NCI-H524 treated with DMSO at 0.1 percent for 48 hours (cell line): Measurements from ENCODE around the gene PPT2.
"Not testable (repeated sequence)": the region's sequence is repeated elsewhere in the genome, so short reads cannot be mapped to it uniquely, and the experiment has no call there.

Experiments used
- DNase-seq: peaks from one replicate; lab custom pipeline; 2025; lab: John Stamatoyannopoulos, UW

PPT2 gene

DNA sequence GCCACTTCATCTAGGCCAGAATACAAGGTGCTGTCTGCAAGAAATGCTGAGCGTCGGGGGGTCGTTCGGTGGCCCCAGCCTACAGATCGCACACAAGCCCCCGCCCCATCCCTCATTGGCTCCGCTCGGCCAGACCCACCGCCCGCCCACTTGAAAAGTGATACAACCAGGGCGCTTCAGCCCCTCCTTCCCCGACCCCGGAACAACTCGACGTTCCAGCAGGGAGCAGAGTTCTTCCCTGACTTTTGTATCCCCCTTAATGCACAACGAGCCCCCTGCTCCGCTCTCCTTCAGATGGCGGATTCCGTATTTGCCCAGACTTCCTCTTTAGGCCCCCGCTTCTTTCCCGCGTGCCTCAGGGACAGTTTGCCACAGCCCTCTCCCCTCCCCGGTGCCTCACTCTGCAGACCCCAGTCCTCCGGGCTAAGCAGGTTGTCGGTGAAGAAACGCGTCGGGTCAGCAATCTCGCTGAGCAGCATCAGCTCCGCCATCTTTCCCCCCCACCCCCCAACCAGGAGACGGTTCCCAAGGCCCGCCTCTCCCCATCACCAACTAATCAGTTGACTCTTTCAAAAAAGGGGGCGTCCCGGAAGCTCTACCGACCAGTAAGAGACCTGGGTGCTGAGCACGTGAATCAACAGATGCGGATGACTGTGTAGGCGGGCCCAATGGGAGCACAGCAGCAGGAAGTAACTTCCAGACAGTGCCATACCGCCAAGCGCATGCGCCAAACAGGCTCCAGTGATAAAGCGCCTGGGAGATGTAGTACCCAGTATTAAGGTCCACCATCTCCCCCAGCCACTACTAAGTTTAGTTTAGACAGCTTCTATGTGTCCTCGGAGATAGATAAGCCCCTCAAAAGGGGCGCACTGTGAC is 26.0 kb upstream of the PPT2 start, which contains the start of gene ATF6B:
ATF6B (minus strand) TSS at position 530 of the 876 bp plus-strand sequence; CDS start at position 491, 39 bp downstream.
- DNase-seq: peak; percentile 95

DNA sequence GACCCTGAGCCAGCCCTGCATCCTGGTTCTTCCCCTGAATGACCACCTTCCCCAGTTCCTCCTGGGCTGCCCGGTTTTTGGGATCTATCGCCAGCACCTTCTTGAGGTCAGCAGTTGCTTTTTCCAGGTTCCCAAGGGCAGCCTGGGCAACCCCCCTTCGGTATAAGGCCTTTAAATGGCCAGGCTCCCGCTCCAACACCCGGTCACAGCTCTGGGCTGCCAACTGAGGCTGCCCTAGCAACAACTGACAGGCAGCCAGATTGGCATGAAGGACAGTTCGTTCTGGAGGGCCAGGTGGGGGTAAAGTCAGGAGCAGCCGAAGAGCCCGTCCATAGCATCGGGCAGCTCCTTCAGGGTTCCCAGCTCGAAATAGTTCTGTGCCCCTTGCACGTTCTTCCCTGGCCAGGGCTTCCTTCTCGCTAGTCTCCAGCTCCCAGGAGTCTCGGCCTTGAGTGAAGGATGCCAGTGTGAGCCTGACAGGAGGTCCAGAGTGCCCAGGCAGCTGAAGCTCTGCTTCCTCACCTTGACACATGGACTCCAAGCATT is 25.1 kb upstream of the PPT2 start:
- DNase-seq: no peak

DNA sequence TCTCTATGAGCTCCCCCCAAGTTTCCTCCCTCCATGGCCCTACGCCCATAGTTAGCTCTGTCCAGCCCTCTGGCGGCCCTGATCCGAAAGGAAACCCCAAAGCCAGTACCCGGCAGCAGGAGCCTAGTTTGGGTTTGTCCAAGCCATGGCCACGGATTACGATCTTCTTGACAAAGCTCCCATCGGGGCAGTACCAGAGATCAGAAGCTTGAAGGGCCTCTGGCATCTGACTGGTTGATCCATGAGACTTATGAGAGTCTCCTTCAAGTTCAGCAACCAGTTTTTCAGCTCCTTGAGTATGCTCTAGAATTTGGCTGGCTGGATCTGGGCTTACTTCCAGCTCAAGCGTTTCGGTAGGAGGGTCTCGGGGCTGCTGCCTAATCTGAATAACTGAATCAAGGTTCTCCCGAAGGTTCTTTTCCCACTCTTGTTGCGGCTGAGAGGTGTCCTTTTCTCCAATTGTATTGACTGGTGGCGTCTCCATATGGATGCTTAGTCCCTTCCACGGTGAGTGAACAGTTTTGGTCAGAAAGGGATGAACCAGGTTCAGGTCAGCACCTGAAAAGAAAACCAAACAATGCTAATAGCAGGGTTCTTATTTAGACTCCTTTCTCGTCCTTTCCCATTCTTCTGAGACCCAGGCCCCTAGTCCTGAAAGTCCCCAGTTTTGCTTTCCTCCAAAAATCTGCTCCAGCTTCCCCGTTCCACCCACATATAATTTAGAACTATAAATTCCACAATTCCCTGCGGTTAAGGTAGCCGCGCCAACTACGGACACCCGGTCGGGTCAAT is 24.4 kb upstream of the PPT2 start:
- DNase-seq: no peak

DNA sequence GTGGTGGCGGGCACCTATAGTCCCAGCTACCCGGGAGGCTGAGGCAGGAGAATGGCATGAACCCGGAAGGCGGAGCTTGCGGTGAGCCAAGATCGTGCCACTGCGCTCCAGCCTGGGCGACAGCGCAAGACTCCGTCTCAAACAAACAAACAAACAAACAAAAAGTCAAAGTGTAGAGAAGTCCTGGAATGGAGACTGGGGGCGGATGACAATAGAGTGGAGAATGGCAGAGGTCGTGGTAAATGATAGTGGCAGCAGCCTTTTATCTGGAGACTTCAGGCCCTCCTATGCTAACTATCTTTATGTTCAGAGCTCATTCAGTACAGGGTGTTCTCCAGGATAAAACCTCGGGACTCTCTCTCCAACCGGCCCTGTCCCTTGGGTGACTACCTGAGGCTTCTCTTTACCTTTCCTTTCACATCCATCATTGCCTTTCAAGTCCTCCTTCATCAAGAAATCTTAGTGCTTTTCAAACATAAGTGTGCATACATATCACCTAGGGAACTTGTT is 22.4 kb upstream of the PPT2 start:
- DNase-seq: no peak

DNA sequence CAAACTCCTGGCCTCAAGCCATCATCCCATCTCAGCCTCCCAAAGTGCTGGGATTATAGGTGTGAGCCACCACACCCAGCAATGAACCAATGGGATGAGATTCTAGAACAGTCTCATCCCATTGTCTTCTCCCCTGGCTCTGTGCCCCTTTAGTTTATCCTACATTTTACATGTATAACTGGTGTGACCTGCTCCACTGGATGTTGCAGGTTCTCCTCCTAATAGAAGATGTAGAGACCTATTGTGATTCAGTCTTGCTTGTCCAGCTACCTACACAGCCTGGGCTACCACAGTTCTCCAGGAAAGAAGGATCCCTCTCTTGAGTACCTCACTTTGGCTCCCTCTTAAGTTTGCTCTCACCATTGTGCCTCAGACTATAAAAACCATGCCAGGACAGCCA is 21.8 kb upstream of the PPT2 start:
- no peak for DNase-seq

DNA sequence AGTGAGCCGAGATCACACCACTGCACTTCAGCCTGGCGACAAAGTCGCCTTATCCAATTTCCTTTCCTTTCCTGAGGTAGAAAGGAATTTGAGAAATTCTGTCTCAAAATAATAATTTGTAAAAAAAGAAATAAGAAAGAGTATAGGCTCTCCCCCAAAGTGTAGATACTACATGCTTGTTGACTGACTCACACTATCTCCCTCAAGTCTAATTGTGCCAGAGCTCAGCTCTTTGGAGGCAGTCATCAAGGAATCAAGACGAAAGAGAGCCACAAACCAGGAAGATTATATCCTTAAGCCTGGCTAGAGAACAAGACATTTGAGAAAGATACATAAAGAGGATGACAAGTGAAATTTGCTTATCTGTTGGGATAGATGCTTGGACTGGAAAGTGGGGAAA is 20.2 kb upstream of the PPT2 start:
- DNase-seq: no peak

DNA sequence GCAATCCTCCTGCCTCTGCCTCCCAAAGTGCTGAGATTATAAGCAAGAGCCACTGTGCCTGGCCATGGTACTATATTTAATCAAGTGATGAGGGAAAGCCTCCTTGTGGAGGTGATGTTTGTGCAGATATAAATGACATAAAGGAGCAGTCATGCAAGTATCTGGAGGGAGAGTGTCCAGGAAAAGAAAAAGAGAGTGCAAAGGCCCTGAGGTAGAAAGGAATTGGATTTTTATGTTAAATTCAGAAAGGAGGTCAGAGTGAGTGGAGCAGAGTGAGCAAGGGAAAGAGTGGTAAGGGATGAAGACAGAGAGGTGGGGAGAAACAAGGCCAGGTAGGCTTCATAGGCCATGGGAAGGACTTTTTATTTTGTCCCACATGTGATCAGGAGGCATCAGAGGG is 16.5 kb upstream of the PPT2 start:
- no peak for DNase-seq

DNA sequence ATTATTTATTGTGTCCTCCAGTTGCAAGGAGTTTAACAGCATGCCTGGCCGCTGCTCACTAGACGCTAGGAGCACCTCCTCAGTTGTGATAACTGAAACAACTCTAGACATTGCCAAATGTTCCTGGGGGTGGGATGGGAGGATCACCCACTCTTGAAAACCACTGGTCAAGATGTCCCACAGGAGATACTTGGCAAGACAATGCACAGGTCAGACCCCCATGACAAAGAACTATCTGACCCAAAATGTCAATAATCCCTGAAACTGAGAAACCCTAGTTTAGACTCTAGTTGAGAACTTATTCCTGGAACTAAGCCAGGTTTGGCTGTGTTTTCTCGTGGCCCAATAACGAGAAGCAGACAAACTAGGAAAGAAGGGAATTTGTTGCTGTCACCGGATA is 14.4 kb upstream of the PPT2 start:
- DNase-seq: no peak

DNA sequence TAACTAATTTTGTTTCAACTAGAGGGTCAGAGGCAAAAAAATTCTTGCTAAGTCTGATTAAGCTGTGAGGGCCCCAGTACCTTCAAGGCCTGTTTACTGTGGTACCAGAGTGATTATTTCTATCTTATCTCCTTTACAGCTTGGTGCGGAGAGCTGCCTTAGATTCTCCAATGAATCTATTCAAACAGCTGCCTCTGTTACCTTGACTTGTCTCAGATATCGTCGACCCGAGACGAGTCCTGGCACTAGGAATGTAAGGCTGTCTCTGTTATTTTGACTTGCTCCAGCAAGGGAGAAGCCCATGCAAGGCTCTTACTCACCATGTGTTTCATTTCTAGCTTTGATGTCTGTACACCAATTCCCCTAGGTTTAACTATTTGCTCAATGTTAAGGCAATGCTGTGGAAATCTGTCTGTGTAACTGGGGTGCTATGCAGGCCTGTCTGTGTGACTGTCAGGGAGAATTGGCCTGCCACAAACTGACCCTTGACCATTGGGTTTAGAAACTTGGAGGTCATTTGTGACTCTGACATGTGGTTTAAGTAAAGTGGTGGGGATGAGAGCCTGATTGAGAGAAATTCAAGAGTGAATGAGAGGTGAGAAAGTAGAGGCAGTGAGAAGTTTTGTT is 13.4 kb upstream of the PPT2 start:
- DNase-seq: no peak

DNA sequence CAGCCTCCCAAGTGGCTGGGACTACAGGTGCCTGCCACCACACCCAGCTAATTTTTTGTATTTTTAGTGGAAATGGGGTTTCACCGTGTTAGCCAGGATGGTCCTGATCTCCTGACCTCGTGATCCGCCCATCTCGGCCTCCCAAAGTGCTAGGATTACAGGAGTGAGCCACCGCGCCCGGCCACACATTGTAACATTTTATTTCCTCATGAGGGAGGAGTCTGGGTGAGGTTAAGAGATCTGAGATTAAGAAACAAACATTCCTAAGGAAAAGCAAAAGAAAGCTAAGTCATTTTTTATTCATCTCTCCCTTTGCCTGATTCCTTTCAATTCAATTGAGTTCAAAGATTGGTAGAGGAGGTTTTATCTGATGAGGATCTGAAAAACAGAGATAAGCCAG is 9.7 kb upstream of the PPT2 start:
- not testable (repeated sequence) for DNase-seq

DNA sequence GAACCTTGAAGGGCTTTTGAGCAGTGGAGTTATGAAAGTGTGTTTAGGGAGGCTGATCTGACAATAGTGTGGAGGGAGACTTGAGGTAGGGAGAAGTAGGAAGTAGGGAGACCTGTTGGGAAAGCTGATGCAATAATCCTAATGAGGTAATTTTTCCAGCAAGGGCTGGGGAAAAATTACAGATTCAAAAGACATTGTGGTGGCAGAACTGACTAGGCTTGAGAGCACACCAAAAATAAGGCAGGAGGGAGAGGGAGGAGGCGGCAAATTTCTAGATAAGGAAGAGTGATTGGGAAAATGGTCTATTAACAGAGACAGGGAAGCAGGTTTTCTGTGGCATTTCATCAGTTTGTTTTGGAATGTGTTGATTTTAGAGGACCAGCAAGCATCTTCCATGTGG is 7.7 kb upstream of the PPT2 start:
- DNase-seq: no peak

DNA sequence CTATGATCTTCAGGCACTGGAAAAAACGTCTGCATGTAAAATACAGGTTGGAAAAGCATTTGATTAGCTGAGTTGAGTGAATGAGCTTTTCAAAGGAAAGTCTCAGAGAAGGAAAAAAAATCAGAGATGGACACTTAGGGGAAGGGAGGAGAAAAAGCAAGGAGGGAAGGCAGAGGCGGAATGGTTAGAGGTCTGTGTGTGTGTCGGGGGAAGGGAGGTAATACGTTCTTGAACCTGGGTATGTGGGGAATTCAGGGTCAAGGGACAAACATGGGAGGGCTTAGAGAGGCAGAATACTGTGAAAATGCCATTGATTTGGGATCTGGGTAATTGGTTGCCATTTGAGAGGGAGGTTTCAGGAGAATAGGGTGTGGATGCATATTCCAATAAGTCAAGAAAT is 7.3 kb upstream of the PPT2 start:
- no peak for DNase-seq

DNA sequence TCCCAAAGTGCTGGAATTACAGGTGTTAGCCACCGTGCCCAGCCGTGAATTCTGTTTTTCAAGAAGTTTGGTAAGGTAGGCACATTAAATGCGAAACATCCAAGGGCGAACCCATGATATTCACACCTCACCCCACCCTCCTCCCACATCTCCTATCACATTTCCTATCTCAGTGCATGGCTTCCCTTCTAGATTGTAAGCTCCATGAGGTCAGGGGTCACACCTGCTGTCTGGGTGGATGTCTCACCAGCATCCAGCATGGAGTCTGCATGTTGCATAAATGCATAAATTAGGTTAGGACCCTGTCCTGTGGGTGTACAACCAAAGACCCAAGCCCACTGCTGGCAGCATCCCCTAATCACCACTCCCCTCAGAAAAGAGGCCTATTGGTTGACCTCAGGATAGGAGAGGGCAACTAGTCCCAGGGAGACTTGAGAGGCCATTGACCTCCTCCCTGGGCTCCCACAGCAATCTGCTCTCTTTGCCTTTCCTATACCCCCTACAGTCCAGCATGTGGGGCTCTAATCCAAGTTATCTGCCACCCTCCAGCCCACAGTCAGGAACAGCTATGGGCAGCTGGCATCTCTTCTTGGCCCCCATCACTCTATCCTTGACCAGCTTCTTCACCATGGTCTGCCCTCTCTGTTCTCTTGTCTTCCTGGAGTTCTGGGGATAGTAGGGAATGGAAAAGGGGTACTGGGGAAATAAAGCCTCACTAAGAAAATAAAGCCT is 6.4 kb upstream of the PPT2 start:
- DNase-seq: no peak

DNA sequence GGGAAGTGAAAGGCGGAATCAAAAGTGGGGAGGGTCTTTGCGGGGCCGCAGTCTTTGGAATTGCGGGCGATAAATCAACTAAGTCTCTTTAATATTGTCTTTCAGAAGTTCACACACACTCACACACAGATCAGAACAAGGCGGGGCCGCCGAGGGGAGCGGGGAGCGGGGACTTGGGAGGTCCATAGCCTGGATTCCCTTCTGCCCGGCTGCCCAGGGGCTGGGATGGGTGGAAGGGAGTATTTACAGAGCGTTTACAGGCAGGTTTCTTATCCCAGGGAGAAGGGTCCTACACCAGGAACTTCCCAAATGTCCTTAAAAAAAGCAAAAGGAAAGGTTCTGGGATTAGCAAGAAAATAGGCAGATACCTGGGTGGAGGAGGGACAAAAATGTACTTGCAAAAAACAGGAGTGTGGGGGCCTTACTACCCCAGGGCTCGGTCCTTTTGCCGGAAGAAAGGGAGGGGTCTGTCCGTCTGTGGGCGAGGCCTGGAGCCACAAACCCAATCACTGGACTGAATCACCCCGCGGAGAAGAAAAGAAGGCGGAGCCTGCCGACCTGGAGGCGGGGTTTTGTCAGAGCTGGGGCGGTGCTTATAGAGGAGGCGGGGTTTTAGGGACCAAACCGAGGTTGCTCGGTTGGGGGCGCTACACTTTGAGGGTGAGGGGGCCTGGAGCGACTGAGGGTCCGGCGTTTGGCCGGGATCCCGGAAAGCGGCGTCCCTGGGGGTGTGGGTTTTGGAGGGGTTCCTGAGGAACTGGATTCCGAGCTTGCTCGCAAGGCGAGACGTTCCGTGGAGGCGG is 5.5 kb upstream of the PPT2 start:
- DNase-seq: no peak

DNA sequence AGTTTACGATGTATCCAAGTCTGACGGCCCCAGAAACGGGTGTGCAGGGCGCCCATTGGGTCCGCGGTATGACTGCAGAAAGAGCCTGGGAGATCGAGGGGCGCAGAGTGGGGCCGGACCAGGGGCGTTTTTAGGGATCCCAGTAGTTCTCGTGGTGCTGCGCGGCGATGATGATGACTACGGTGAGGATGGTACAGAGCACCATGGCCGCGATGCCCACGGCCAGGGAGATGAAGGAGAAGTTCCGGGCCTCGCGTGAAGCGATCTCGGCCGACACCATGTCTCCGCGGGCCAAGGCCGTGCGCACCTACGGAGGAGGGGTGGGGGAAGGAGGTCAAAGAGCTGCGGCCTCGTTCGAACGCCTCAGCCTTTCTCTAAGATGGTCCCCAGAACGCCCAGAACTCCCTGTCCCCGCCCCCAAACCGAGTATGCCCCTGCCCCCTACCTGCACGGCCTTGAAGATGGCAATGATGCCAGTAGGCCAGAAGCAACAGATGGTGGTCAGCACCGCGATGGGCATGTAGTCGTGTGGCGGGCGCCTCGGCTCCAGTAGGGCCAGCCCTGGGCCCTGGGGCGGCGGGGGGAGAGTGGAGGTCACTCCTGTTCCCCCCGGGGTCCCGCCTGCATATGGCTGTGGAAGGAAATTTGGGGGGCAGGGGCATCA is 4.7 kb upstream of the PPT2 start:
- no peak for DNase-seq

DNA sequence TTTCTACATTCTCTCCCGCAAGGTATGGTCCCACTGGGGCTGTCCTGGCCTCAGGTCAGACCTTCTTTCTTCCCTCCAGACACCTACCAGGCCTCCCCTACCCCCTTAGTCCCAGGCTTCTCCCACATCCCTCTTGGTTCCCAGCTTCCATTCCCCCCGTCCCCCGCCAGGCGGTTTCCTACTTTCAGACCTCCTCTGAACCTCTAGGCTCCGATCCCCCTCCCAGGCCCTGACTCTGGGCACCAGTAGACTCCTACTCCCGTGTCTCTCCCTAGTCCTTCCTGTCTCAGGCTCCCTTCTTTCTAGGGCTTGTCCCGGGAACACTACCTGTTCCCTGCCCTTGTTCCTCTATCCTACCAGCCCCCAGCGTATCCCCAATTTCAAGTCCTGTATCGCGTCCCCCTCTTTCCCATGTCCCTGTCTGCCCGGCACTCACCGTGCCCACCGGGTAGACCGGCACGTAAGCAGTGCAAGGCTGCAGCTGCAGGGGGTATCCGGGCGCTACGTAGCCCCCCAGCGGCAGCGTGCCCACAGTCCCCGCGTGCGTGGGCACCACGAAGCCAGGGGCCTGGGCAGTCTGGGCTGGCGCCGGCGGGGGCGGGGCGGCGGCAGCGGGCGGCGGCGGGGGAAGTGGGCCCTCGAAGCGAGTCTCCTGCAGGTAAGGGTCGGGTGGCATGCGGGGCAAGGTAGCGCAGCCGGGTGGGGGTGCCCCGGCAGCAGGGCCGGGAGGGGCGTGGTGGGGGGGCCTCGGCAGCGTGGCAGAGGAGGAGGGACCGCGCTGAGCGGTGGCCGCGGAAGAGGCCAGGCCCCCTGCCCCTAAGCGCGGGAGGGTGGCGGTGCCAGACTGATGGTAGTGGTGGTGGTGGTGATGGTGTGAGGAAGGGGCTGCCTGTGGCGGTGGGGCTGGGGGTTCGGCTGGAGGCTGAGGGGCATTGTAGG is 3.7 kb upstream of the PPT2 start:
- no peak for DNase-seq

DNA sequence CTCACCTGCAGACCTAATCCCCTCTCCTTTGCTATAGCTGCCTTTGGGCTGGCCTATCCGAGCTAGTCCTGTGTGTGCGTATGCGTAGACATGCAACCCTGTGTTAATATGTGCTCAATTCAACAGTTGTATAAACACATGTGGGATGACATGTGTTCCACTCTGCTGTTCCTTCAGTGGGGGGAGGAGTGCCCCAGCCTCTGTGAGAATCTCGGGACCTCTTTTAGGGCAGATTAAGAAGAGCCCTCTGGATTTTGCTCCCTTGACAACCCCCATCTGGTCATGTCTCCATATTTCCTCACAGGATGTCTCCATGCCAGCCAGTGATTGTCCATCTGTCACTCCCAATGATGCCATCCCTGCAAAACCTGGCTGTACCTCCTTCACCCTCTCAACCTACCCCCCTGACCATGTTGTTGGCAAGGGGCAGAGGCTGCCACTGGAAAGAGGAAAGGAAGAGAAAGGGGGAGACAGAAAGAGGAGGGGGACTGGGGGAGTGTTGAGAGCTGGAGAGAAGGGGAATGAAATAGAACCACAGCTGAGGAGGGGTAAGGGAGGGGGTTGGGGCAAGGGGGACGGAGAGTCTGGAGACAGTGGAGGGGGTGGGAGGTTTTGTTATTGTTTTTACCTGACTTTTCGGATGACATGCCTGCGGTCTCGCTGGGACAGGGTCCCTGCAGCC is 2.6 kb upstream of the PPT2 start:
- peak; percentile 97 for DNase-seq
